Body of pancreas (tissue), 4 donors: ENCODE results near the gene RASA3.
A peak's percentile ranks its signal among the peaks of the same experiment; 100 is the strongest.

Experiments used
- CTCF ChIP-seq, 7 experiments: fragments of 450-650 bp in 4 of 7; fragments of 200-600 bp in 3 of 7; sonication (generic) in 3 of 7; IDR thresholded peaks; one replicate each; pipeline ENCODE4 v1.5.1; 2016 to 2019; ENCODE audit warnings: antibody characterized with exemption in 7 of 7
- POLR2A ChIP-seq, 3 donors: fragments of 450-650 bp; IDR thresholded peaks; one replicate each; pipeline ENCODE4 v1.6.1; 2016; ENCODE audit warnings: antibody characterized with exemption in 3 of 3, mild to moderate bottlenecking in 2 of 3

GRCh38 chr13:113970810-113971470, 161.5 kb downstream of the RASA3 start:
- TF ChIP-seq POLR2A (IDR thresholded peaks at IDR 0.05) (no peak), CTCF (IDR thresholded peaks at IDR 0.05) (peak in 1 of 7 experiments; percentile 17)
